GM19397 (cell line): ENCODE data around the gene MUC20.

Experiments used
- ATAC-seq: cut with Tn5 transposase; IDR thresholded peaks from one replicate; pipeline ENCODE4 v1.9.1; 2021; ENCODE audit warnings: mild to moderate bottlenecking, moderate library complexity; ENCODE audit not compliant: unreplicated experiment

MUC20 gene

DNA sequence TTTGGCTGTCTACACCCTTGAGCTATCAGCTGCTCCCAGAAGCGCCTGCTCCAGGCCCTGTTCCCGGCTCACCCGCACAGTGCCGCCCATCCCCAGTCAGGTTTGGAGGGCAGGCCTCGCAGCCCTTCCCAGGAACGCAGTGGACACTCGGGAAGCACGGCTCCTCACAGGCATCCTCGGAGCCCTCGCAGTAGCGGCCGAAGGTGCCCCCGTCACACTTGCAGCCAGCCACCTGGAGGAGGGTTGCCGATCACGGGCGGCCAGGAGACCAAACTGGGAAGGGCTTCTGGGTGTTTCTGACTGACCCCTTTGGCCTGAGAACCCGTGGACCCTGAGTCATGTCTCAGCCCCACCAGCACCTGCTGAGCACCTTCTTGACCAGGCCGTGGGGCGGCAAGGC, 33.4 kb downstream of the MUC20 start:
- no peak for ATAC-seq

DNA sequence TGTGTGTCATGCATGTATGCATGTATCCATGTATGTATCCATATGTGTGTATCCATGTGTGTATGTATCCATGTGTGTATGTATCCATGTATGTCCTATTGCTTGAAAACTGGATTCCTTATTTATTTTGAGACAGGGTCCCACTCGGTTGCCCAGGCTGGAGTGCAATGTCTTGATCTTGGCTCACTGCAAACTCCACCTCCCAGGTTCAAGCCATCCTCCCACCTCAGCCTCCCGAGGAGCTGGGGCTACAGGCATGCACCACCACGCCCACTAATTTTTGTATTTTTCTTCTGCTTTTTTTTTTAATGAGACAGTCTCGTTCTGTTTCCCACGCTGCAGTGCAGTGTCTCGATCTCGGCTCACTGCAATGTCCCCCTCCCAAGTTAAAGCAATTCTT, 34.1 kb downstream of the MUC20 start:
- ATAC-seq, result no peak

DNA sequence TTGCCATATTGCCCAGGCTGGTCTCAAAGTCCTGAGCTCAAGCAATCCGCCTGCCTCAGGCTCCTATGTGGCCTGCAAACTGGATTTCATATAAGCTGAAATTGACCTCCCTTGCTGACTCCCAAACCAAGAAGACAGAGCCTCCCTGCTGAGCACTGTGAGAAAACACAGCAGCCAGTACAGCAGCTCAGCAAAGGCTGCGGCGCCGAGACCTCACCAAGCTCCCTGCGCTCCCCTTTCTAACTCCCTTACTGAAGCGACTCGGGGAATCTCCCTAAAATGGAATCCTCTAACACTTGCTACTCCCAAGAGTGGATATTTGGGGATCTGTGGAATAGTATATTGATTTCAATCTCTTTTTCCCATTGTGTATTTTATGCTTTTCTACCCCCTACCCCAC, 34.6 kb downstream of the MUC20 start:
- no peak for ATAC-seq

DNA sequence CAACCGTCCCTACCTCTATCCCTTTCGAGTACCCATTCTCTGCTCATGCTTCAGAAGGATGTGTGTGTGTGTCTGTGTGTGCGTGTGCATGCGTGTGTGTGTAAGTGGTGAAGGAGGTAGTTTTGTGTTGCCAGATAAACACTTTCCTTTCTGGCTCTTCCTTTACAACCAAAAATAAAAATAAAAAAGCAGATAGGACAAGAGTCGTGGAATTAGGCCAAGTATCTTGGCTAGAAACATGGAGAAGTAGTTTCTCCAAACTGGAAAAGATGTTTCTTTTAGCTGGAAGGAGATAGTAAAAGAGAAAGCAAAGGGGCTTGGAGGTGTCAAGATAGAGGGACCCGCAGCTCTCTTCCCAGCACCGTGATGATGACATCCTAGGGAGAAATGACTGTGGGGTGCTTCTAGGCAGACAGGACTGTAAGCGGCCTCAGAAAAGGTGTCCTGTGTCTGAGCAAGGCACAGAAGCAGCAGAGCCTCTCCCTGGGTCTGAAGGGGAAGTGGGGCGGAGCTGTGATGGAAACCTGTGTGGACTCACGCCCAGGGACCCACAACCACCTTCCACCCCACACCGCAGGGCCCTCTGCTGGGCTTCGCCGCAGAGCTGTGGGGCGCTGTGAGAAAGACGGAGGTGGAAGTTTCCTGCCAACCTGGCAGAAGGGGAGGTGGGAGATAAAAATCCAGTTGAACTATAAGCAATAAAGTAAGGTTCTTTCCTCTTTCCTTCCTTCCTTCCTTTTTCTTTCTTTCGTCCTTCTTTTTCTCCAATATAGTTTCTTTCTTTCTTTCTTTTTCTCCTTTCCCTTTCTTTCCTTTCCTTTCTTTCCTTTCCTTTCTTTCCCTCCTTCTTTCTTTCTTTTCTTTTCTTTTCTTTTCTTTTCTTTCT, 35.3 kb downstream of the MUC20 start:
- no peak for ATAC-seq

DNA sequence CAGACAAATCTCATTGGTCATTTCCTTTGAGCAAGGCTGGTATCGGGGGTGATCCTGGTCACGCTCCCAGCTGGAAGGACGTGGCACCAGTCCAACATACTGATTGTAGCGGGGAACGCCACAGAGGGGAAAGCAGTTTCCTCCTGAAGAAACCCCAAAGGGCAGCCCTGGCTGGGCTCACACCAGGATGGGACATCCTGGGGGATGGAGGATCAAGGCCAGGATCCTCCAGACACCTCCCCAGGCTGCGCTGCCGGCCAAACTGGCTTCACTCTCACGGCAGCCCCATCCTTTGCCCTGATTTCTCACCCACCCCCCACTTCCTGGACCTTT, 36.6 kb downstream of the MUC20 start:
- no peak for ATAC-seq

DNA sequence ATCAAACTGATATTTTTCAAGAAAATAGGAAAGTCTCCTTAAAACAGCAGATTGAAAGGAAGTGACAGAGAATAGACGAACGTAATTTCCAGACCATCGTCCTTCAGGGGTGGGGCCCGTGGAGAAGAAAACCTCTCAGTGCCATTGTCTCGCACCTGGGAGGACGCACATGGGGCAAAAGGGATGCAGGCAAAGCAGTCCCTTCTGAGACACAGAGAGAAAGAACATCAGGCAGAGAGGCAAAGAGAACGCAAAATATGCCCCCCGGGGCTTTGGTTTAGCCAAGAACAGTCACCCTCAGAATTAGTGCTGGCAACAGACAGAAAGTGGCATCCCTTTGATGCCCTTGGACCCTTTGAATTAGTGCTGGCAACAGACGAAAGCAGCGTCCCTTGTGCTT, 37.0 kb downstream of the MUC20 start:
- no peak for ATAC-seq

DNA sequence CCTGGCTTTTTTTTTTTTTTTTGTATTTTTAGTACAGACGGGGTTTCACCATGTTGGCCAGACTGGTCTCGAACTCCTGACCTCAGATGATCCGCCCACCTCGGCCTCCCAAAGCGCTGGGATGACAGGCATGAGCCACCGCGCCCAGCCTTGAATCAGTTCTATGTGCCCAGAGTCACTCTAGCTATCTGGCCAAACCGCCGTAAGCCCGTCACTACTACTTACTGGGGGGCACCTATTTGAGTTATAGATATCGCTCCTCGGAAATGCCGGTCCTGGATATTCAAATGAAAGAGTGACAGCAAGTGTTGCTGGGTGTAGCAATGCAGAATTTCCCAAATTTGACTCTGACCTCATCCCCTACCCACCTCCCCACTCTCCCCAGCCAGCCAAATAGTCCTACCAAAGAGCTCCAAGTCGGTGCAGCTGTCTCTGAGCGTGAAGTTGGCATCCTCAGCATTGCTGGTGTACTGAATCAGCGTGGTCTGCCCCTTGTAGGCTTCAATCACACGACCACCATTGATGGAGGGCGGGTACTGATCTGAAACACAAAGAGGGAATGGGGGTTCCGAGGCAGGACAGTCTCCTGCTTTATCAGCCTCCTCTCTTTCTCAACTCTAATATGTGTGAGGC, 38.1 kb downstream of the MUC20 start:
- ATAC-seq, result no peak

DNA sequence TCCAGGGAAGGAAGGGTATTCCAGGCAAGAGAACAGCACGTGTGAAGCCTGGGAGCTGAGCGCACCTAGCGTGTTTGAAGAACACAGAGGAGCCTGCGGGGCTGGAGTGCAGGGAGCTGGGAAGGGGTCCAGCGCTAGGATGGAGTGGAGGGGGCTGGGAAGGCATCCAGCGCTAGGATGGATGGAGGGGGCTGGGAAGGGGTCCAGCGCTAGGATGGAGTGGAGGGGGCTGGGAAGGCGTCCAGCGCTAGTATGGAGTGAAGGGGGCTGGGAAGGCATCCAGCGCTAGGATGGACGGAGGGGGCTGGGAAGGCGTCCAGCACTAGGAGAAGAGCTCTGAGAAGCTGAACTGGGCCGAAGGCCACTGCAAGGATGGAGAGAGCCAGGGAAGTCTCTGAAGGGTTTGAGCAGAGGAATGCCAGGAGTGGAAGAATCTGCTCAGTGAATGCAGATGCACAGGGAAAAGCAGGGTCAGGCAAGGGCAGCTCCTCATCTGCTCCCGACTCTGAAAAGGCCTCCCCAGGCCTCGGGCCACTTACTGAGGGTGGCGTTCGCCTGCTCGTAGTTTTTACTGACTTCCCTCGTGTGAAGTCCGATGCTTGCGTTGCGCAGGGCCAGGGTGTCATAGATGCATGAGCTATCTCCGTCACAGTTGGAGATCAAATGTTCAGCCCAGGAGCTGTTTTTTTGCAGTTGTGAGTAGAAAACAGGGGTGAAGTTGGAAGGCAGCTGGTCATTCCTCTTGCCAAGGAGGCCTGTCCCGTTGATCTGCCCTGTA, 39.8 kb downstream of the MUC20 start:
- ATAC-seq, result no peak

DNA sequence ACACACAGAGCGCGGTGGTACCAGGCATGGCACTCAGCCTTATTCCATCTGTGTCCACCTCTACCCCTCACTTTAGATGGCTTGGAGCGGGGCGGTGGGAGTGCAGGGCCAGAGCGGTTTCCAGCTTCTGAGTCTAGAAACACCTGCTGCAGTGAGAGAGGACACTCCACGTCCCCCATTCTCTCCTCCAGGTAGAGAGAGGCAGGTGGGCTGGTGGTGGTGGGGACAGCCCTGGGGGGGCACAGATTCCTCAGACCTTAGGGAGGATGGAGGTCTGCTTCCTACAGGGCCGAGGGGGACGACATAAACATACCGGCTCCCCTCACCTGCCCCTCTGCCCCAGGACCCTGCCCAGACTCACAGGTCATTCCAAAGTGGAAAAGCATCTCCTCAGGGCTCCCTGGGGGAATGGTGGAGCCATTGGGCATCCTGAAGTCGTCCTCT, 40.4 kb downstream of the MUC20 start:
- no peak for ATAC-seq

DNA sequence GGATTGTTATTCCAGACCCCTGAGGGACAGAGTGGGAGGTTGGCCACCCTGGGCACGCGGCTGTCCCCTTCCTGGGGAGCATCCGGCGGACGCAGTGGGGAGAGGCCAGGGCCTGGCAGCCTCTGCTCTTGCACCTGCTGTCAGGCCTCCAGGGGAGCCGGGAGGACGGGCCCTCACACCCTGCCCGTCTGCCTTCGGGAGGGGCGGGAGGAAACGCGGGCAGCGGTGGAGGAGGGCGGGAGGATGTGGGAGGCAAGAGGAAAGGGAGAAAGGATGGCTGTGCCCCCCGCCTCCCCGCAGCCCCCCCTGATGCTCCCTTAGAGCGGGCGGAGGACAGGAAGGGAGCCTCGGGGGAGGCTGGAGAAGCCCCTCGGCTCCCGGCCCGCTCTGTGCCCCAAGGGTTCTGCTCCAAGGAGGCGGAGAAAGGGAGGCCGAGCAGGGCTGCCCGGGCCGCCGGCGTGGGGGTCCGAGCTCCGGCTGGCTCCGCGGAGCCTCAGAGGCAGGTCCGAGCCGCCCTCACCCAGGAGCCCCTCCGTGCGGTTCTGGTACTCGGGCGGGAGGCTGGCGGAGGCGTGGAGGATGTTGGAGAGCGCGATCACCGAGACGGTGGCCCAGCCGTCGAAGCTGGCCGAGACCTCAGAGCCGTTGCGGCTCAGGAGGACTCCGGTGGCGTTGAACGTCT, 40.9 kb downstream of the MUC20 start:
- no peak for ATAC-seq

DNA sequence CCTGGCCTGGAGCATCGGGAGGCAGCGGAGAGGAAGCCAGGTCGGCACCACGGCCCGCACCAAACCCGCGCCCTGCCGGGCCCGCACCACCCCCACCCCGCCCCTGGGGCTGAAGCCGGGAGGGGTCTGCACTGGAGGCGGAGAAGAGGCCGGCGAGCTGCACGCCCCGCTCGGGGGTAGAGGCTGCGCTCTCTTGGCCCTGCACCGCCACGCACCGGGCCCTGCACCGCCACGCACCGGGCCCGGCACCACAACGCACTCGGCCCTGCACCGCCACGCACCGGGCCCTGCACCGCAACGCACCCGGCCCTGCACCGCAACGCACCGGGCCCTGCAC, 41.4 kb downstream of the MUC20 start:
- no peak for ATAC-seq

DNA sequence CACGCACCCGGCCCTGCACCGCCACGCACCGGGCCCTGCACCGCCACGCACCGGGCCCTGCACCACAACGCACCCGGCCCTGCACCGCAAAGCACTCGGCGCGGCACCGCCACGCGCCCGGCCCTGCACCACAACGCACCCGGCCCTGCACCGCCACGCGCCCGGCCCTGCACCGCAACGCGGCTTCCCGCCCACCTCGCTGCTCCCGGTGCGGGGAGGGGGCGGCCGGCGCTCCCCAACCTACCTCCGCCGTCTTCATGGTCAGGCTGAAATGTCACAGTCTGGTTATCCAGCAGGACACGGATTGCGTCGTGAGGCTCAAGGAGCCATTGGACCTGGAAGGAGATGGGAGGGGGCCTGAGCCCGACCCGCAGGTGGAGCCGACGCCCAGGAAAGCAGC, 41.8 kb downstream of the MUC20 start:
- ATAC-seq, result no peak

DNA sequence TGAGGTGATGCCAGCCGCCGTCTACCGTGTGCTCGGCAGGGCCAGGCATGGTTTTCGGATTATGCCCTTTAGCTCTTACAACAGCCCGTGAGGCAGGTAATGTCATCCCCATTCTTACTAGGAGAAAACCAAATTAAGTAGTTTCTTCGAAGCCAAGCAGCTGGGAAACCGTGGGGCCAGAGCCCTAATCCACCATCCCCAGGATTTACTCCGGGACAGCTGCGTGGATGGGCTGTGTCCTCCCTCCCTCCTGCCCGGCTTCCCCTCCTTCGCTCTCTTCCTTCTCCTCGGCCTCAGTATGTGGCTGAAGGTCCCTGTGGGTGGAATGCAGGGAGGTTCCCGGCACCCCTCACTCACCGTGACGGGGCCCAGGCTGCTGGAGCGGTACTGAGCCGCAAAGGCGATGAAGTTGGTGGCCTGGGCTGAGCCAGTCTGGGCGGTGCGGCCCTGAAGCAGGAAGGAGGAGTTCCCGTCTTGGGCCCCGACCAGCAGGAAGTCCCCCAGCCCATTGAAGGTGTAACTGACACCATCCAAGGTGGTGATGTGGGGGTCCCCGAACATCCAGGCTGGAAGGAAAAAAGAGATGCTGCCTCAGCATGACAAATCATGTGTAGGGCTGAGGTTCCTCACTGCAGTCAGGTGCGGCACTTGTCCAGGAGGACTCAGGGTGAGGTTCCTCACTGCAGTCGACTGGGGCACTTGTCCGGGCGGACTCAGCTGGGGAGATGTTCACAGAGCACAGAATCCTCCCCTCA, 42.5 kb downstream of the MUC20 start:
- ATAC-seq, result no peak

DNA sequence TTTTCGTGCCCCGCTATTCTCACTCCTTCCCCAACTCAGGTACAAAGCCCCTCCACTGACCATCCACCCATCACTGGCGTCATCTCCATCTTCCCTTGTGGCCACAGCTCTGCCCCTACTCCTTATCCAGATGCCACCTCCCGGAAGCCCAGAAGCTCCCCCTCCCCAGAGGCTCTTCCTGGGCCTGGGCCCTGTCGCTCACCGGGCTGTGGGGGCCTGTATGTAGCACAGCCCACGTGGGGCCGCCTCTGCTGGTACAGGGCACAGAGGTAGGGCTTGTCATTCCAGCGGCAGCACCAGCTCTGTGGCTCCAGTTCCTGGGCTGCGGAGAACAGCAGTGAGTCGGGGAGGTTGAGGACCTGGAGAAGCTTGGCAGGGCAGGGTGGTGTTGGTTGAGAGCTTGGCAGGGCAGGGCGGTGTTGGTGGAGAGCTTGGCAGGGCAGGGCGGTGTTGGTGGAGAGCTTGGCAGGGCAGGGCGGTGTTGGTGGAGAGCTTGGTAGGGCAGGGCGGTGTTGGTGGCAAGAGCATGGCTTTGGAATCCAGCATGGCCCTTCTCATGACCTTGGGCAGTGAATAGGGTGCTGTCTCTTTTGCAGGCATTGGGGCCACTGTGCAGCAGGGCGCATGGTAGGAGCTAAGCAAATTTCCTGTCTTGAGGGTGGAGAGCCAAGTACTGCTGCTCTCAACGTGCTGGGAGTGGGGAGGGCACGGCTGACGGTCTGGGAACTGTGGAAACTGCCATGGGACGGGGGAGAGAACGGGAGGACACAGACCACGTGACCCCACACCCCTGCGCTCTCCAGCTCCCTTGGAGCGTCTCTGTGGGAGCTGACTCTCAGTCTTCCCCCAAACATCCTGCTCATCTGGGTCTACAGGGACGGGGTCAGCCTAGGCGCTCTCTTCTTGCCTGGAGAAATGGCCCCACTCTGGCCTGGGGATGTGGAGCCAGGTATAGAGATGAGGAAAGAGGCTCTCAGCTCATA, 43.4 kb downstream of the MUC20 start:
- no peak for ATAC-seq

DNA sequence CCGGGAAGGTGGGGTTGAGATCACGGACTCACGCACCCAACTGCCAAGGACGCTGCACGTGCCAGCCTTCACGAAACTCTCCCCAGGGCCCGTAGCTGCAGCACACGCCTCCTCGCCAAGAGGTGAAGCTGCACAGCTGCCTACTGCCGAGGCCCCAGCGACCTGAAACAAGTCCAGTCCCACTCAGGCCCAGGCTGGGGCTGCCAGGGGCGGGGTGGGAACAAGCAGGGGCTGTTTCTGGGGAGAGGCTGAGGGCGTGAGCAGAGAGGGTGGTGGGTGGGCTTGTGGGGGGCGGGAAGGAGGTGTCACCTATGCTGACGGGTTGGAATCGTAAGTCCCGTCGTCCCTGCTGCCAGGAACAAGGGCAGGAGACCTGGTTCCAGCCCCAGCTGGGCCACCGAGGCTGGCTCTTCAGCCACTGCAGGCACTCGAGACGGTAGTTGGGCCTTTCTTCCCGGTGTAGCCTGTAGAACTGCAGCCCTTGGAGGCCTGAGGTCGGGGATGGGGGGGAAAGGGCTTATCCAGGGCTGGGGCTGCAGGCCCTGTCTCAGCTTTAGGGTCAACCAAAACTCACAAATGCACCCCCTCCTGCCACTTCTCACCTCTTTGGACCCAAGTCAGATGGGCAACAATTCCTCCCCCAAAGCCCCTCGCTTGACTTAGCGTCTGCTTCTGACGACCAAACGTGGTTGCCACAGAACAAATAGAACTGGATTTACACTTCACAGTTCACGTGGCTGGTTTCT, 44.4 kb downstream of the MUC20 start:
- no peak for ATAC-seq

DNA sequence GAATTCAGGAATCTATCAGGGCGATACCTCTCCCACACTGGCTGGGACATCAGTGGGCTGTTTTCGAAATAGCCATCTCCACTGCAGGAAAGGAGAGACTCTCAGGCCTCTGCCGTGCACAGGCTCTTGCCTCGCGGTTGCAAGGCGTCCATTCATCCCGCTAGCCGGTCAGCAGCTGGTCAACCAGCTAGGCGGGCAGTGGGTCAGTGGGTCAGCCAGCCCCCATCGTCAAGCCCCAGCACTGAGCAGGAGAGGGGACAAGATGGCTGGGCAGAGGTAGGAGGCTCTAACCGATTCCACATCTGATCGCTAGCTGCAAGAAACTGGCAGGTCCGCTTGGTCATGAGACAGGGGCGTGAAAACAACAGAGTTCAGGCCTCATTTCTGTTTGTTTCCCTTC, 45.9 kb downstream of the MUC20 start:
- no peak for ATAC-seq

DNA sequence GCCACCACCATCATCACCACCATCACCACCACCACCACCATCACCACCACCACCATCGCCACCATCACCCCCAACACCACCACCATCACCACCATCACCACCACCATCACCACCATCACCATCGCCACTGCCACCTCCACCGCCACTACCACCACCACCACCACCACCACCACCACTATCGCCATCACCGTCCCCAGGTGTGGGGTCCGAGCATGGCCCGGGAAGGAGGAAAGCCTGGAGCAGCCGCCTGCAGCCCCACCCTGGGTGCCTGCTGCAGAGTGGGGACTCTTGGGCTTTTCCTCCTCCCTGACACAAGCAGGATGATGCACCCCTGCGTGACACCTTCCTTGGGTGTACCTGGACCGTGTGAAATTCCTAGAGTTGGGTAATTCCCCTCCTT, 47.0 kb downstream of the MUC20 start:
- ATAC-seq, result no peak

DNA sequence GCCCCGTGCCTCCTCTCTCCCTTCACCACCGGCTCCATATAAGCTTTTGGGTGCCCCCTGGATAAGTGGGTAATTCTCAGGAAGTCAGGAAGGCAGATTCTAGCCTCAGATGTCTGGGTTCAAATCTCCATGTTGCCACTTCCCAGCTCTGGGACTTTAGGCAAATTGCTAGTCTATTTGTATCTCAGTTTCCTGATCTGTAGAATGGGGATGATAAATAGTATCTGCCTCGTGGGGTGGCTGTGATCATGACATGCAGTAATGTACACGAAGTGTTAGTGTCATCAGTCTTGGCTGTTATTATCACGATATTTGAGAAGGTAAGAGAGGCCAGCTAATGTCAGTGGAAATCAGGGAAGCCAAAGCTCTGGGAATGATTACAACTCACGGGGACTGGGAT, 47.6 kb downstream of the MUC20 start:
- no peak for ATAC-seq

DNA sequence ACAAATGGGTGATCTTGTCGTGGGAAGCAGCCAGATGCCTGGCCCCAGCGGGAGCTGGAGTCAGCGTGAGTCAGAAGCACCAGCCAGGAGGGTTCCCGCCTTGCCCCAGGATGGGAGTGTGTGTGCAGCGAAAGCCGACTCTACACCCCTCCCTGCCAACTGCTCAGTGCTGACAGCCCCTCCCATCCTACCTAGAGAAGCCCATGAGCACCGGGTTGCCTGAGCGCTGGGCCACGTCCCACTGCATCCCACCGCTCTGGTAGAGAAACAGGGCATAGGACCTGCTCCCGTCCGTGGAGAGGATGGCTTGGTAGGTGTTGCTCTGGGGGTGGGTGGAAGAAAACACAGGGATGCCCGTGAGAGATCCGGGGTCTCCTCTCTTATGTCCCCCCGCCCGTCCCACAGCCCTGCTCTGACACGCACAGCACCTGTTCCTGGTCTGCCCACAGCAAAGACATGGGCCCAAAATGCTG, 48.1 kb downstream of the MUC20 start:
- ATAC-seq, result no peak
